ENCODE measurements around the gene ATP9A.
"Not testable (repeated sequence)": the region's sequence is repeated elsewhere in the genome, so short reads cannot be mapped to it uniquely, and the experiment has no call there.

The ATP9A gene

GRCh38 chr20:51767867-51768758 is at the start of gene ATP9A:
TSS of gene ATP9A (minus strand) at chr20:51768390. CDS start at chr20:51768369, 21 bp downstream.
- DNase-seq, result no peak

GRCh38 chr20:51816856-51817255 is 48.7 kb upstream of the ATP9A start:
- DNase-seq, result not testable (repeated sequence)

DNA sequence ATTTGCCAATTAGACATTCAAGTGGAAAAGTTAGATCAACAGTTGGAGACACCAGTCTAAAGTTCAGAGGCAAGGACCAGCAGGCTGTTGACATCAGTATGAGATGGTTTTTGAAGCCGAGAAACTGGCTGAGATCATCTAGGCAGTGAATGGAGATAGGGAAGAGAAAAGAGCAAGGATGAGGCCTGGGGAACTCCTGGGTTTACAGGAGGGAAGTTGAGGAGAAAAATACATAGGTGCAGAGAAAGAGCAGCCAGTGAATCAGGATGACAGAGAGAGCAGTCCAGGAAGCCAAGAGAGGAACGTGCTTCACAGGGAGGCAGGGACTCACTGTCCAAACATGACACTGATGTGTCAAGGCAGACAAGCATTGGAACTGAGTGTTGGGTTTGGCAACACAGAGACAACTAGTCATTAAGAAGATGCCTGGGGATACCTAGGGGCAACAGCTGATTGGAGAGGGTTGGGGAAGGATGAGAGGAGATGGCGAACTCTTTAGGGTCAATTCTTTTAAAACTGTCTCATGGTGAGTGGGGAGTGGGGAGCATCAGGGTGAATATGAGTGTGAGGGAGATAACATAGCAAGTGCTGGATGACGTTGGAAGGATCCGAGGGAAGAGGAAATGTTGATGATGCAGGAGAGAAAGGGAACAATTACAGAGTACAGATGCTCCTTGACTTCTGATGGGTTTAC is 47.3 kb upstream of the ATP9A start:
- no peak for DNase-seq

GRCh38 chr20:51812861-51813260 is 44.7 kb upstream of the ATP9A start:
- no peak for DNase-seq

DNA sequence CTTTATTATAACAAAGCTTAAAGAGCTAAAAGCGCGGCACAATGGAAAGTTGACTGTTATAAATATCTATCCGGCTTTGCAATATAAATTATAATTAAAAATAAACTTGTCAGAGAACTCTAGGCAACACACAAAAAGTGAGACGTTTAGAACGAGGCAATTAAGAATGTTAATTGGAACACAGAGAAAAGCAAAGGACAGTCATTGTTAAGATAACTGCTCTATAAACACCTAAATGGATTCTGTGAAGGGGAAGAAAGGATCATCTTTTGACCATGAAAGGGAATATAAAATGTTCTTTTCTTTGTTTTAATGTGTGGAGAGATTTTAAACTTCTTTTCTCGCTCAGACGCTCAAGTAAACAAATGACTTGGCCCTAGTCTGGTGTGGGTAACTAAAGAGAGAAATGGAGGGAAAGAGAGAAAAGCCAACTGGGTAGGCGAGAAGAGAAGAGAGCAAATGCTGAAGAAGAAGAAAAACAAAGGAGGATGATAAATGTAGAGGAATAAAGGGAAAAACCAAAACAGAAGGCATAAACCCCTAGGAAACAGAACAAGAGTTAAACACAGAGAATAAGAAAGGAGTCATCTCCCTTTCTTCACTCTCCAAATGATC is 43.4 kb upstream of the ATP9A start:
- no peak for DNase-seq

DNA sequence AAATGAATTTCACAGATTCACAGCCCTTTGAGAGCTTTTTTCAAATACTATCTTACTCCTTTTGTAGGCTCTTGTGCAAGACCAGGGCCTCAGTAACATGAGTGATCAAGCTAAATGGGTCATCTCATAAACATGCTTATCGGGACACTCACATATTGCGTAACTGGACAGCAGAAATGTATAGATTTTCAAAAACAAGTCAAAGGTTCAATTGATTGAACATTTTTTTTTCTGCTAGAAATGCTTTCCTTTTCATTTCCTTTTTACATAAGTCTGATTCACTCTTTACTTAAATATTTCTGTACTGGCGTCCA is 42.8 kb upstream of the ATP9A start:
- DNase-seq, result no peak

GRCh38 chr20:51810155-51811041 is 42.2 kb upstream of the ATP9A start:
- no peak for DNase-seq

- no peak for DNase-seq
Measured at GRCh38 chr20:51807720-51808250, 39.6 kb upstream of the ATP9A start.

DNA sequence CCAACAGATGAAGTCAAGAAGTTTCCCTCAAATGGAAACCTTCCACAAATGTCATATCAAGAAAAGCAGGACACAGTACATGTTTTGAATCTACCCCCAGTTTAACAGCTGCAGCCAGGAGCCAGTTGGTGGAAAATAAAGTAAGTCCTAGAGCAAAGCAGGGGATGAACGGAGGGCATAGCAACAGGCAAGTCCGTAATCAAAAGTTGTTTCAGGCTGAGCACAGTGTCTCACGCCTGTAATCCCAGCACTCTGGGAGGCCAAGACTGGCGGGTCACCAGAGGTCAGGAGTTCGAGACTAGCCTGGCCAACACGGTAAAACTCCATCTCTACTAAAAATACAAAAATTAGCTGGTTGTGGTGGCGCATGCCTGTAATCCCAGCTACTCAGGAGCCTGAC is 36.6 kb upstream of the ATP9A start:
- DNase-seq, result no peak

GRCh38 chr20:51803148-51803854 is 35.1 kb upstream of the ATP9A start:
- no peak for DNase-seq

DNA sequence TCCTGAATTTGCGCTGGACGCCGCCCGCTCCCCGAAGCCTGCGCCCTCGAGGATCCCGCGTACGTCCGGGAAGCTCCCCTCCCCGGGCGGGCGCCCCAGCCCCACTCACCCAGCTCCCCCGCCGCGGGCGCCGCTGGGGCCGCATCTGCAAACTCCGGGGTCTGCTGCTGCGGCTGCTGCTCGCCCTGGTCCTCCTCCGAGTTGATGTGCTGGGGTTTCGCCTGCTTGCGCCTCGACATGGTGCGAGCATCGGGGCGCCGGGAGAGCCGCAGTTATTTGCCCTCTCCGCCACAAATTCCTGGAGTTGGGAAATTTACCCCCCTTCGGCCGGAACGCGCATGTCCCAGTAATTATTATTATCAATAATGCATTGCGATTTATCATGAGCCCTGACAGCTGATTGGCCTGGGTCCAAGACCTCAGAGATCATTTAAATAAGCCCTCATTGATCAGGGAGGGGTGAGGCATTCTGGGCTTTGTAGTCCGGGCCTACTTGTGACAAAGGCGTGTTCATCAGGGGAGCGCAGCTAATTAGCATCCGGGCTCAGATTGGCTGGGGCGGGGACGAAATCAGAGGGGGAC is 34.1 kb upstream of the ATP9A start, which contains the start of gene SALL4:
TSS of gene SALL4 (minus strand) at position 352 of the 582 bp plus-strand sequence. CDS start at position 239, 113 bp downstream.
- no peak for DNase-seq

DNA sequence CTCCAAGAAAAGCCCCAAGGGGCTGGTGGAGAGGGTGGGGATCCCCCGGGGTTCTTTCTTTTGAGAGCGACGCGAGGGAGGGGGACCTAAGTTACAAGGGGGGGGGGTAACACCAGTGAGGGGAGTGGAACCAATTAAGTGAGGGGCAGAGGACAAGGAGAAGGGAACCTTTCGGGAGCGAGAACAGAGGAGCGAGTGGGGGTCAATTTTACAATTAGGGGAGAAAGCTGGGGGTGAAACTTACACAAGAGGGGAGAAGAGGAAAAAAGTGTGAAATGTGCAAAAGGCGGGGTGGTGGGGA is 33.6 kb upstream of the ATP9A start:
- no peak for DNase-seq

- peak; percentile 52 for DNase-seq
Measured at GRCh38 chr20:51801122-51801822, 33.1 kb upstream of the ATP9A start.

- DNase-seq, result peak; percentile 33
Measured at GRCh38 chr20:51800872-51801121, 32.6 kb upstream of the ATP9A start.

DNA sequence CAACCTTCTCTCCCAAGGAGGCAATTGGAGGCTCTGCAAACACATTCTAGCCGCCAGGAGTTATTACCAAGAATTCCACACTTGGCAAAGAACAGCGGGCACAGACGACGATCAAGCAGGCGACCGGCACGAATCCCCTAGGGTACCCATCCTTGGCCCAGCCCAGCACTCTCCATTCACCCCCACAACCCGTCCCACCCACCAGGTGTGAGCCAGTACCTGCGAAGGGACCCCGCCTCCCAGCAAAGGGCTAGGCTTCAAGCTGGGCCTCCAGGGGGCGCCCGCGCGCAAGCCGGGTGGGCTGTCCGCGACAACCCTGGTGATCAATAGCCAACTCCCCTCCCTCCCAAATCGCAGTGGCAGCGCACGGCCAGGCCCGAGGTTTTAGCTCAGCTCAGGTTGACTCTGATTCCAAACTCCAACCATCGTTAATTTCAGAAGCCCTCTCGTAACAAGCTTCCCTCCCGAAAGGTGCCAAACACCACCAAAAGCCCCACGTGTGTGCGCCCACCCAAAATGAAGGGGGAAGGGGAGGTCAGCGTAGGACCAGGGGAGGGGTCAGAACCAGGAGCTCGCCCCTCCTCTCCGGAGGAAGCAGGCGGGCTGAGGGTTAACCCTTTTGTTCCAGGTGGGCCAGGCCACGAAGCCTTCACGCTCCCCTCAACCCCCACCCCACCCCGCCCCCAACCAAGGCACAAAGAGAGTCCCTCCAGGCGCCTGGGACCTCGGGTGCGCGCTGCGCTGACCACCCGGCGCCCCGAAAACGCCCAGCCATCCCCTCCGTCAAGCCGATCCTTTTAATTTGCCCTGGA is 32.1 kb upstream of the ATP9A start:
- DNase-seq, result peak; percentile 90

DNA sequence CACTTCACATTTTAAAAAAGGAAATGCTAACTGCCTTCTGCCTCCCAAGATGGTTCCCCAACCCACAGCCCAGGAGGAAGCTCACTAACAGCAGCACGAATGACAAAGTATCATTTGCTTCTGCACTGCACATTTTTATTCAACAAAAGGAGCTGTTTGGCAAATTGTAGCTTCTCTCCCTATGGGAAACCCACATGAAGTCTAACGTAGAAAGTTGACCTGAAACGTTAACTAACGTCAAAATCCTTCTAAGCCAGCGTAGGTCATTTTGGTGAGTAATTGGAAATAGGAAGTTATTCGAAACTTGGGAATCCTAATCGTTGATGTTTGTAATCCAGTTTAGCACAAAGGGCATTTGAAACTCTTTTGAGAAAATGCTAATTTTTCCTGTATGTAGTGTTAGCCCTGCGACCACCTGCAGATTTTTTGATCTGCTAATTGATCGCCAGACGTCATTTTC is 31.2 kb upstream of the ATP9A start:
- DNase-seq, result no peak

GRCh38 chr20:51797357-51798025 is 29.3 kb upstream of the ATP9A start:
- no peak for DNase-seq

GRCh38 chr20:51796340-51796739 is 28.1 kb upstream of the ATP9A start:
- DNase-seq, result no peak

DNA sequence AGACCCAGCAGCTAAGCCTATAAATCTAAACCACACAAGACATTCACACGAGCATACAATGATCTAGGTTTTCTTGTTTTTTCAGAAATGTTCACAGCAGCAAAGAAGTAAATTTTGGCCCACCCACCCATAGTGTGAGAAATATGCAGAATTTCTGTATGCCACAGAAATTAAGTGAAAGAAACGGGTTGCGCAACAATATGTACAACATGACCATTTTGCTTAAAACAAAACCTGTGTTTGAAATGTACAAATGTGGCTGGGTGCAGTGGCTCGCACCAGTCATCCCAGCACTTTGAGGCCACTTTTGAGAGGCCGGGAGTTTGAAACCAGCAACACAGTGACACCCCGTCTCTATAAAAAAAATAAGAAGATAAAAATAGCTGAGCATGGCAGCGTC is 24.8 kb upstream of the ATP9A start:
- DNase-seq, result no peak

- no peak for DNase-seq
Measured at GRCh38 chr20:51791626-51792025, 23.4 kb upstream of the ATP9A start.
